HG02623 (cell line): ENCODE results near the gene SLC24A4.

Experiments
- ATAC-seq: cut with Tn5 transposase; IDR thresholded peaks from one replicate; pipeline ENCODE4 v1.9.1; 2021; ENCODE audit warnings: moderate library complexity; ENCODE audit not compliant: unreplicated experiment

Gene SLC24A4

GRCh38 chr14:92538412-92538985, 215.5 kb downstream of the SLC24A4 start:
- peak; percentile 83 for ATAC-seq

GRCh38 chr14:92539419-92539818, 216.5 kb downstream of the SLC24A4 start:
- no peak for ATAC-seq

- ATAC-seq, result no peak
Observed at GRCh38 chr14:92539875-92540274, 216.9 kb downstream of the SLC24A4 start.

GRCh38 chr14:92540472-92541048, 217.6 kb downstream of the SLC24A4 start:
- ATAC-seq, result no peak

- ATAC-seq, result no peak
Observed at GRCh38 chr14:92542766-92543554, 220.0 kb downstream of the SLC24A4 start.

- ATAC-seq, result no peak
Observed at GRCh38 chr14:92544051-92544720, 221.2 kb downstream of the SLC24A4 start.

GRCh38 chr14:92546347-92547053, 223.5 kb downstream of the SLC24A4 start:
- no peak for ATAC-seq

- no peak for ATAC-seq
Observed at GRCh38 chr14:92549105-92549858, 226.3 kb downstream of the SLC24A4 start.

- no peak for ATAC-seq
Observed at GRCh38 chr14:92549859-92550230, 226.9 kb downstream of the SLC24A4 start.
